Uterus (tissue), 4 donors: Measurements from ENCODE around the gene COL27A1. TPM values are rescaled to one million over a fixed set of nuclear protein-coding genes. Genes with fewer than 3 reads are reported as not detected.

Experiments used
- DNase-seq, 2 donors: peaks; one replicate each; pipeline ENCODE4 v3.0.0-alpha.2; 2019 to 2020
- H3K27ac ChIP-seq, 2 donors: fragments of 200-600 bp; sonication (generic); 1 replicate in 1 of 2; 2 replicates in 1 of 2; pipeline ENCODE4 v1.5.1; 2016 to 2018
- H3K27me3 ChIP-seq, 2 donors: fragments of 200-600 bp; sonication (generic); one replicate each; pipeline ENCODE4 v1.5.1; 2018 to 2019; ENCODE audit warnings: control low read depth in 1 of 2
- H3K36me3 ChIP-seq, 2 donors: fragments of 200-600 bp; sonication (generic); one replicate each; pipeline ENCODE4 v1.5.1; 2019; ENCODE audit warnings: control low read depth in 1 of 2
- H3K4me1 ChIP-seq, 2 donors: fragments of 200-600 bp; sonication (generic); one replicate each; pipeline ENCODE4 v1.5.1; 2018 to 2019; ENCODE audit warnings: control low read depth in 1 of 2
- H3K4me3 ChIP-seq, 2 donors: fragments of 200-600 bp; sonication (generic); 1 replicate in 1 of 2; 2 replicates in 1 of 2; pipeline ENCODE4 v1.5.1; 2018 to 2019; ENCODE audit warnings: mild to moderate bottlenecking in 1 of 2
- H3K9me3 ChIP-seq, 2 donors: fragments of 200-600 bp; sonication (generic); one replicate each; pipeline ENCODE4 v1.5.1; 2019; ENCODE audit warnings: control low read depth in 1 of 2
- CTCF ChIP-seq, 4 experiments: fragments of 200-600 bp in 2 of 4; fragments of 450-650 bp in 2 of 4; sonication (generic) in 2 of 4; IDR thresholded peaks; one replicate each; pipeline ENCODE4 v1.5.1; 2016 to 2019; ENCODE audit warnings: antibody characterized with exemption in 4 of 4, mild to moderate bottlenecking in 2 of 4, moderate library complexity in 1 of 4
- POLR2A ChIP-seq, 2 donors: fragments of 450-650 bp; IDR thresholded peaks; one replicate each; pipeline ENCODE4 v1.6.1; 2016; ENCODE audit warnings: antibody characterized with exemption in 2 of 2, mild to moderate bottlenecking in 1 of 2, moderate library complexity in 1 of 2
- intact Hi-C: fragments of 100-400 bp; cut with DNase I; formaldehyde crosslinking; loops from one replicate; pipeline ENCODE4 v1.15.1; 2023; ENCODE audit warnings: low total_unique reads
- total RNA-seq, 4 donors: library from RNA; depleted of rRNA in 3 of 4; stranded (reverse); fragments of >200 nt in 3 of 4; gene quantifications; one replicate each; pipeline versions ENCODE4 v1.1.0 to v1.2.4, GENCODE V29; 2014 to 2023
- donor health status: DM: yes; HTN: yes; CAD: no.

Gene COL27A1
- total RNA-seq, 4 donors from 2014 or later = 7.9 to 52.9 (median 43.3) TPM

GRCh38 chr9:114130624-114131277 lies 24.6 kb upstream of the COL27A1 start:
- TF ChIP-seq CTCF (IDR thresholded peaks at IDR 0.05) = no peak
- TF ChIP-seq POLR2A (IDR thresholded peaks at IDR 0.05) = no peak
- Histone ChIP-seq H3K36me3 (no peaks in the 10 kb centered on the region), H3K27me3 (no peaks in the 10 kb centered on the region), H3K4me1 (no peaks in the 10 kb centered on the region), H3K9me3 (no peaks in the 10 kb centered on the region), H3K4me3 (no peak overlapping the region), H3K27ac (no peak overlapping the region)
- intact Hi-C loops = no loop called here
- DNase-seq = no peak

GRCh38 chr9:114131808-114132549 lies 23.4 kb upstream of the COL27A1 start:
- Histone ChIP-seq H3K4me1 (no peaks in the 10 kb centered on the region), H3K9me3 (no peaks in the 10 kb centered on the region), H3K27ac (no peak overlapping the region), H3K27me3 (no peaks in the 10 kb centered on the region), H3K36me3 (no peaks in the 10 kb centered on the region), H3K4me3 (no peak overlapping the region)
- TF ChIP-seq CTCF (IDR thresholded peaks at IDR 0.05) = no peak
- TF ChIP-seq POLR2A (IDR thresholded peaks at IDR 0.05) = no peak
- intact Hi-C loops = no loop called here
- DNase-seq = no peak

GRCh38 chr9:114132550-114132918 lies 22.8 kb upstream of the COL27A1 start:
- no peak for DNase-seq
- intact Hi-C loops = no loop called here
- no peaks in the 10 kb centered on the region for H3K27me3 ChIP-seq

GRCh38 chr9:114134827-114135396 lies 20.4 kb upstream of the COL27A1 start:
- DNase-seq = no peak
- intact Hi-C loops = no loop called here
- H3K4me3 ChIP-seq = no peak overlapping the region
- H3K27me3 ChIP-seq = no peaks in the 10 kb centered on the region
- no peaks in the 10 kb centered on the region for H3K9me3 ChIP-seq
- H3K4me1 ChIP-seq = peaks cover 0 to under 1% of the 10 kb centered on the region in 2 donors
- TF ChIP-seq CTCF (IDR thresholded peaks at IDR 0.05) (no peak), POLR2A (IDR thresholded peaks at IDR 0.05) (no peak)
- H3K36me3 ChIP-seq = no peaks in the 10 kb centered on the region
- H3K27ac ChIP-seq = no peak overlapping the region

More at GRCh38 chr9:114132550-114132918, 22.8 kb upstream of the COL27A1 start:
- Histone ChIP-seq H3K4me1 (no peaks in the 10 kb centered on the region), H3K27ac (no peak overlapping the region), H3K36me3 (no peaks in the 10 kb centered on the region), H3K4me3 (no peak overlapping the region), H3K9me3 (no peaks in the 10 kb centered on the region)
- TF ChIP-seq POLR2A (IDR thresholded peaks at IDR 0.05) (no peak), CTCF (IDR thresholded peaks at IDR 0.05) (no peak)

- H3K4me1 ChIP-seq = peaks cover 0 to 9% of the 10 kb centered on the region in 2 donors
- DNase-seq = no peak
- H3K27me3 ChIP-seq = no peaks in the 10 kb centered on the region
- H3K27ac ChIP-seq = no peak overlapping the region
- TF ChIP-seq POLR2A (IDR thresholded peaks at IDR 0.05) = no peak
- no peak for TF ChIP-seq CTCF (IDR thresholded peaks at IDR 0.05)
- H3K9me3 ChIP-seq = no peaks in the 10 kb centered on the region
- no peaks in the 10 kb centered on the region for H3K36me3 ChIP-seq
- H3K4me3 ChIP-seq = no peak overlapping the region
- intact Hi-C loops = no loop called here
Measured at GRCh38 chr9:114137831-114138230, 17.5 kb upstream of the COL27A1 start.
